Measurements from ENCODE around the gene HHIP. TPM values are rescaled to one million over a fixed set of nuclear protein-coding genes. Genes with fewer than 3 reads are reported as not detected.

HHIP gene
- total RNA-seq, 1 donor from 2014 or later: 0.25 TPM

- no peak for DNase-seq (ENCODE audit: extremely low spot score in 2 of 2)
- intact Hi-C loops (cut with DNase I): no loop called here
- Histone ChIP-seq H3K27ac (no peak overlapping the region), H3K27me3 (no peaks in the 10 kb centered on the region), H3K4me1 (no peaks in the 10 kb centered on the region), H3K36me3 (no peaks in the 10 kb centered on the region), H3K9me3 (no peaks in the 10 kb centered on the region), H3K4me3 (no peak overlapping the region)
- TF ChIP-seq POLR2AphosphoS5 (IDR thresholded peaks at IDR 0.05; ENCODE audit: insufficient read depth in 1 of 2, low read depth in 1 of 2) (no peak), POLR2A (IDR thresholded peaks at IDR 0.05) (no peak), CTCF (IDR thresholded peaks at IDR 0.05) (no peak)
These were observed 66.8 kb downstream of the HHIP start for GRCh38 chr4:144712775-144713174.

- no peak overlapping the region for H3K27ac ChIP-seq
- no peaks in the 10 kb centered on the region for H3K27me3 ChIP-seq
- intact Hi-C loops (cut with DNase I): no loop called here
- no peak for TF ChIP-seq POLR2A (IDR thresholded peaks at IDR 0.05)
- no peak for TF ChIP-seq CTCF (IDR thresholded peaks at IDR 0.05)
- TF ChIP-seq POLR2AphosphoS5 (IDR thresholded peaks at IDR 0.05; ENCODE audit: insufficient read depth in 1 of 2, low read depth in 1 of 2): no peak
- H3K36me3 ChIP-seq: no peaks in the 10 kb centered on the region
- H3K9me3 ChIP-seq: no peaks in the 10 kb centered on the region
- DNase-seq (ENCODE audit: extremely low spot score in 2 of 2): no peak
- H3K4me3 ChIP-seq: no peak overlapping the region
- no peaks in the 10 kb centered on the region for H3K4me1 ChIP-seq
These were observed 68.2 kb downstream of the HHIP start for GRCh38 chr4:144714166-144714565.

- DNase-seq (ENCODE audit: extremely low spot score in 2 of 2): no peak
- H3K4me3 ChIP-seq: no peak overlapping the region
- H3K36me3 ChIP-seq: no peaks in the 10 kb centered on the region
- intact Hi-C loops (cut with DNase I): no loop called here
- no peaks in the 10 kb centered on the region for H3K27me3 ChIP-seq
- no peaks in the 10 kb centered on the region for H3K9me3 ChIP-seq
- TF ChIP-seq POLR2AphosphoS5 (IDR thresholded peaks at IDR 0.05; ENCODE audit: insufficient read depth in 1 of 2, low read depth in 1 of 2) (no peak), POLR2A (IDR thresholded peaks at IDR 0.05) (no peak), CTCF (IDR thresholded peaks at IDR 0.05) (no peak)
- H3K4me1 ChIP-seq: no peaks in the 10 kb centered on the region
- H3K27ac ChIP-seq: no peak overlapping the region
These were observed 69.3 kb downstream of the HHIP start for GRCh38 chr4:144715230-144715629.

GRCh38 chr4:144716778-144717177, 70.8 kb downstream of the HHIP start:
- intact Hi-C loops (cut with DNase I): no loop called here

More at GRCh38 chr4:144716778-144717177, 70.8 kb downstream of the HHIP start:
- TF ChIP-seq POLR2A (IDR thresholded peaks at IDR 0.05) (no peak), CTCF (IDR thresholded peaks at IDR 0.05) (no peak), POLR2AphosphoS5 (IDR thresholded peaks at IDR 0.05; ENCODE audit: insufficient read depth in 1 of 2, low read depth in 1 of 2) (no peak)
- H3K9me3 ChIP-seq: no peaks in the 10 kb centered on the region
- H3K4me3 ChIP-seq: no peak overlapping the region
- DNase-seq (ENCODE audit: extremely low spot score in 2 of 2): no peak
- no peaks in the 10 kb centered on the region for H3K4me1 ChIP-seq
- H3K36me3 ChIP-seq: no peaks in the 10 kb centered on the region
- no peak overlapping the region for H3K27ac ChIP-seq
- no peaks in the 10 kb centered on the region for H3K27me3 ChIP-seq
